NCI-H526 treated with DMSO at 0.1 percent for 48 hours (cell line): Measurements from ENCODE around the gene METTL21C.

ENCODE experiments used
- DNase-seq: peaks from one replicate; lab custom pipeline; 2025; lab: John Stamatoyannopoulos, UW

Gene METTL21C

DNA sequence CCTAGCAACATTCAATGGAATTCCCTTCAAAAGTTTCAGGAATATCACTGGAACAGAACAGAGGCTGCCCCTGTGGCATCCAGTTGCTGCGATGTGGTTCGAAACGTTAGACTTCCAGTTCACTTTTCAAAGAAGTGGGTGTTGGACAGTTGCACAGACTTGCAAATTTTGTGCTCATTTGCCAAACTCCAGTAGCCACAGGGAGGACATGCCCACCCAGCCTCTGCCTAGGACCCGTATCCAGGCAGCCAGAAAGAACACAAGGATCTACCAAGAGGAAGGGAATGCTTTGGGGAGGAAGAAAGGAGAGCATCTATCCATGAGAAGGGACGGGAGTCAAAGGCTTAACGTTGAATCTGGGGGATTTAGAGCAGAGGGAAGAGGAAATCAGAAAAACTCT, at the start of gene METTL21C:
TSS of gene METTL21C (minus strand) at position 108 of the 400 bp plus-strand sequence. CDS start 546 bp downstream, outside the sequence.
- no peak for DNase-seq

GRCh38 chr13:102742506-102742905, 47.7 kb upstream of the METTL21C start:
- no peak for DNase-seq

DNA sequence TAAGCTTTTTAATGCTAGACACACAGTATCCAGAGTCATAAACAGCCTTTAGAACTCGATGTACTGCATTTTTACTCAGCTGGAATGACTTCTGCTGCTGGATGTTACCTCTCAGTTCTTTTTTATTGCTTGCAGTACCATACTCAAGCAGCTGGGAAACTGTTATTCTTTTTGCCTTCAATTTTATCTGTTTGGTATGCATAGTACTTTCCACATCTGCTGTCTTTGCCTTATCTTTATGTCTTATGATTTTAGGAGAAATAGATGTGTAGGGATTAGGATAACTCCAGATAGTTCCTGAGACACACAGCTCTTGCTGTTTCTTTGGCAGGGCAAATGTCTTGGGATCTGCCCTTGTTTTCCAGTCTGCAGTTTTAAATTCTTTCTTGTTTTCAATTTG, 47.3 kb upstream of the METTL21C start:
- DNase-seq: no peak

DNA sequence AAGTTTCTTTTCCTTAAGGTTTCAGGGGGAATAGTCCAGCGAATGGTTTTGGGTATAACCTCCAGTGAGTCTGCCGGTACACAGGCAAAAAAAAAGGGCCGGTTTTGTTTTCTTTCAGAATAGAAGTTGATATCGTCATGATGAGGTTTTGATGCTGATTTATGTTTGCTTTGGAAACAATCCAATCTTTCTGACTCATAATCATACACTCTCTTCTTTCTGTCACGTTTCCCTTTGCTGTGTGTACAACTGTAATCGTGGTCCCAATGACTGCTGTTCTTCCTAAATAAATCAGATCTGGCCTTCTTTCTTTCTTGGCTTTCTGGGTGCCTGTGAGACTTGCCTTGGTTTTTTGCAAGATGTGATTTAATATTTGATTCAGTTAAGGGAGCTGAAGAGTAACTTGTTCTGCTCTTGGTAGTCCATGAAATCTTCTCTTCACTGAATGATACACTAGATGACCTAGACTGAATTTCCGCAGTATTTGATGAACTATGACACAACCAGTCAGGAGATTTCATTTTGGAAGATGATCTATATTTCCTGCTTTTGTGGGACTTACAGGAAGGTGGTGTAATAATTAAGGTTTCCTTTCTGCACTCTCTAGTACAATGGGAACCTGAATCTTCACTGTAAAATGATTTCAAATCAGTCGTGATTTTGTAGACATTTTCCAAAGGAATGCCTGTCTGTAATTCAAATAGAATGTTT, 34.9 kb upstream of the METTL21C start:
- DNase-seq: no peak

- no peak for DNase-seq
These were observed 31.6 kb upstream of the METTL21C start for GRCh38 chr13:102726430-102726829.

DNA sequence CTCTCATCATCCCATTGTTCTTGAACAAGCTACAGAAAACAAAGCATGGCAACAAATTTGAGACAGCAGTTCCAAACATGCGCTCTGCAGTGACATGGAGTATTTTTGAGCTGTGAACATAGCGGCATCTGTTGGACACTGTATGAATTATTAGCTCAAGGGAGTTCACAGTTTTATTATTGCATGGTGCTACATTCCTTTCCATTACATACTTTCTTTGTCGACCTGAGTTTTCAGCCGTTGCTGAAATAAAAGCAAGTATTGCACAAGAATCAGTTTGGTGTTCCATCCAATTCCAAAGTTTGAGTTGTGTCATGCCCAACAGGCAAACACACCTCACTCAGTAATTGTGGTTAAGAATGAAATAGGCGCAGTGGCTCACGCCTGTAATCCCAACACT, 30.1 kb upstream of the METTL21C start:
- peak; percentile 10 for DNase-seq

DNA sequence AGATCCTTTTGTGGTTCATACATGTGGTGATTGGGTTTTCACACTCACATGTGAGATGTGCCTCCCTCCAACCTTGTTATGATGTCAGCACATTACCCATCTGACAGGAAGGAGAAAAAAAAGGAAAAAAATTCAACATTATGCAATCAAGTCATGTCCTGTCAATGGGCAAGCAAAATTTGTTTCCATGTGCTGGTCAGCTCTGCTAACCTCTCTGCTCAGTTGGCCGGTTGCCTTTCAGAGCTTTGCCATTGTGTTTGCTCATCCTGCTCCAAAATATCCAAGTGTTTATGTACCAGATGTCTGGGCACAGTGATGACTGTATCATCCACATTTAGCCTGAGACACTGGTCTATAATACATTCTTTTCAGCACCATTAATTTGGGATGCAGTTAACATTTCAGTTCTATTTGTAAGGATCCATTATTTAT, 27.0 kb upstream of the METTL21C start:
- DNase-seq: no peak

DNA sequence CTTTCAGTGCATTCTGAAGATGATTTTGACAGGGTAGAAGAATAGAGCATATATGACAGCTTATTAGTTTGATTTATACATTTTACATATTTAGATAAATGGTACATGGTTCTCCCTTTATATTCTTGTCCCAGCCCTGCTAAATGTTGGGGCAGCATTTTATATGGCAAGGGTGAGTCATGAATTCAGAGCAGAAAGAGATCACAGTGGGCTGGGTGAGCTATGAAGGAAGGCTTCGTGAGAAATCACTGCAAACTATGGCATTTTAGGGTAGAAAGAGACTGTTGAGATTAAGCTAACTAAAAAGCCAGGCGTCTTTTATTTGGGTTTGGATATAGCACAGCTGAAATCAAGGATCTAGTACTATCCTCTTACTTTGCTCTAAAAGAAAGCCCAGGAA, 23.9 kb upstream of the METTL21C start:
- no peak for DNase-seq

- DNase-seq: no peak
These were observed 20.6 kb upstream of the METTL21C start for GRCh38 chr13:102715447-102715846.

GRCh38 chr13:102710261-102710679, 15.4 kb upstream of the METTL21C start:
- DNase-seq: no peak

GRCh38 chr13:102709536-102709935, 14.7 kb upstream of the METTL21C start:
- DNase-seq: no peak

DNA sequence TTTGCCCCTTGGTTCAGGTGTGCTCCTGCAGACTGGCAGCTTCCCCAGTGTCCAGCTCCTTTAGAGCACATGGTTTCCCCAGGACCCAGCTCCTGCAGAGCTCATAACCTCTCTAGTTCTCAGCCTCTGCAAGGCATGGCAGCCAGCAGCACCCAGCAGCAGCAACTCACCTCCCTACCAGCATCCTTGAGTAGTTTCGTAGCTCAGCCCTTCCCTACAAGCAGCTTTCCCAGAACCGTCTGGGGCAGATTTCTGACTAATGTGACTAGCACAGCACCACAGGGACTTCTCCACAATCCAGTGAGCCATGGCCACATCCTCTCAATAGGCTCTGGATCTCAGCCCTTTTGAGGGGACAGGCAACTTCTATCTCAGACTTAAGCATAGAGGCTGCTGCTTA, 14.1 kb upstream of the METTL21C start:
- no peak for DNase-seq

- DNase-seq: no peak
These were observed 13.4 kb upstream of the METTL21C start for GRCh38 chr13:102708211-102708610.

DNA sequence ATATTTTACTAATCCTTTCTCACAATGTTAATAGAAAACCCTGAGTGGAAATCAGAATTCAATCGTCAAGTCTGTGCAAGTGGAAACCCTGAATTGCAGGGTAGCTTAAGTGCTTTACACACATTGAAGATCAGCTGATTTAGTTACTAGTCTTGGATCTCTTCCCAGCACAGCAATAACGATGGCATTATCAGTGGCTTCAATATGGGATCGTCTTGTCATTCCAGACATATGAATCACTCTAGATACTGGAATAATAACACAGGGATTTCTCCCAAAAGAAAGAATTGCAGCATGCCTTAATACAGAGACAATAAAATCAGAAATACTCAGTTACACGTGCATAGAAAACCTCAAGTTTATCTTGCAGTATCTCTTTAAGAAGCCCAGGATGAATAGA, 12.6 kb upstream of the METTL21C start:
- DNase-seq: no peak

GRCh38 chr13:102704238-102705058, 9.6 kb upstream of the METTL21C start:
- DNase-seq: no peak

DNA sequence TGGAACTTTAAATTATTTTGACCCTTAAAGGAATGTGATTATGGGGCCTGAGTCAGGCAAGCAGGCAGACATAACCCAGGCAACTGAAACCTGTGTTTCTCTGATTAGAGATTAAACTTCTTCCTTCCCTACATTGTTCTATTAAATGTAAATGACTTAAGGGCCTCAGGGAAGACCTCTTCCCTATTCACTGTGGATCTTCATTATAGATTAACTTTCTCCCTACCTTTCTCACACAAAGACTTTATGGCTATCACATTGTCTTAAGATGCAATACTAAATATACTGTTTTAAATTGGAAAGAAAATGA, 8.8 kb upstream of the METTL21C start:
- no peak for DNase-seq

- no peak for DNase-seq
These were observed 8.3 kb upstream of the METTL21C start for GRCh38 chr13:102702965-102703725.

DNA sequence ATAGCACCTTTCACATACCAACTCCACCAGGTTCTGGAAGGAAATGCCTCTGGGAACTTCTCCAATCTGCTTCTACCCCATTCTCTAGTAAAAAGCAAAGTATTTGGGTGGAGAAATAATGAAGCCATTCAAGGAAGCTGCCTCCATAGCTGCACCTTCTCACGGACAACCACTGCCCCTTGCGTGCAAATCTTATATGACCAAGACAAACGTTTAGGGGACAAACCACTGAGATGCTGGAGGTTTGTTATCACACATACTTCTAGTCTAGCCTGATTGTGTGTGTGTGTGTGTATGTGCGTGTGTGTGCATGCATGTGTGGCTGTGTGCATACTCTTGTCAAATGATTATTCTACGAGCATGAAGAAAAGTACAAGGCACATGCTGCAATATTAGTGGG, 6.5 kb upstream of the METTL21C start:
- DNase-seq: no peak

- no peak for DNase-seq
These were observed 5.5 kb upstream of the METTL21C start for GRCh38 chr13:102700088-102701031.

- DNase-seq: no peak
These were observed 4.7 kb upstream of the METTL21C start for GRCh38 chr13:102699504-102699903.

- DNase-seq: no peak
These were observed 3.8 kb upstream of the METTL21C start for GRCh38 chr13:102698649-102698980.
